K562 (cell line): ENCODE results near the gene ADARB2. TPM values are rescaled to one million over a fixed set of nuclear protein-coding genes. Genes with fewer than 3 reads are reported as not detected.

Experiments used
- ATAC-seq: fragments of 200-7000 bp; cut with Tn5 transposase; 3 replicates; pipeline ENCODE4 v1.9.1; 2020; ENCODE audit warnings: moderate library complexity
- BruUV-seq: library from RNA; stranded (reverse); fragments of 400-500 nt; replicated peaks from 2 replicates; lab custom pipeline; 2021; lab: Mats Ljungman, UMichigan
- CTCF ChIA-PET: fragments of 300-600 bp; formaldehyde crosslinking; extraction: SDS; loops from one replicate; lab custom pipeline; 2021; ENCODE audit warnings: low intra/inter-chr PET ratio; lab: Yijun Ruan, JAX
- POLR2A ChIA-PET: fragments of 300-600, 350-650 bp; sonication (Branson Sonifier 250); formaldehyde crosslinking; extraction: SDS; loops from one replicate; lab custom pipeline; 2021; ENCODE audit warnings: antibody characterized with exemption, inconsistent platforms; lab: Yijun Ruan, JAX
- DNase-seq, 4 experiments: peaks; one replicate each; pipeline versions ENCODE4 v3.0.0 to v3.0.0-alpha.2; 2011 to 2018; ENCODE audit warnings: low spot score in 3 of 4, mixed read lengths in 3 of 4; ENCODE audit errors: extremely low read depth in 1 of 4
- FAIRE-seq: peaks from 2 replicates; lab custom pipeline; 2011; peaks lifted over from hg19 to GRCh38; lab: Jason Lieb, UNC
- H2AFZ ChIP-seq: 2 replicates; pipeline ENCODE4 v1.6.0; 2011; ENCODE audit warnings: low read depth, low read length, control low read depth, inconsistent platforms
- H3K27ac ChIP-seq: fragments of 200-600 bp; 3 replicates; pipeline ENCODE4 v1.8.0; 2011; ENCODE audit warnings: low read depth, mild to moderate bottlenecking, control low read depth, inconsistent platforms, low read length, moderate library complexity, mixed read lengths; ENCODE audit errors: extremely low read depth
- H3K27me3 ChIP-seq, 2 experiments: fragments of 300-600 bp in 1 of 2; 2 replicates in 1 of 2; 3 replicates in 1 of 2; pipeline versions ENCODE4 v1.6.0 to v1.8.0; 2011; ENCODE audit warnings: inconsistent platforms in 2 of 2, low read length in 2 of 2, mild to moderate bottlenecking in 1 of 2, mixed read lengths in 1 of 2, moderate library complexity in 1 of 2; ENCODE audit not compliant: control insufficient read depth in 2 of 2, insufficient read depth in 2 of 2
- H3K36me3 ChIP-seq: fragments of 300-600 bp; 3 replicates; pipeline ENCODE4 v1.8.0; 2011; ENCODE audit warnings: mild to moderate bottlenecking, low read length, inconsistent platforms; ENCODE audit not compliant: control insufficient read depth, insufficient read depth
- H3K4me1 ChIP-seq, 2 experiments: fragments of 200-600 bp in 1 of 2; replicated peaks in 1 of 2; 2 replicates in 1 of 2; 3 replicates in 1 of 2; pipeline versions ENCODE4 v1.5.1 to v1.8.0; 2011; ENCODE audit warnings: inconsistent platforms in 2 of 2, low read length in 2 of 2, mild to moderate bottlenecking in 1 of 2, mixed read lengths in 1 of 2, moderate library complexity in 1 of 2; ENCODE audit not compliant: control insufficient read depth in 2 of 2, insufficient read depth in 2 of 2
- H3K4me2 ChIP-seq: 2 replicates; pipeline ENCODE4 v1.6.1; 2011; ENCODE audit warnings: low read length, control low read depth, inconsistent platforms, mixed read lengths; ENCODE audit not compliant: insufficient read depth
- H3K4me3 ChIP-seq: fragments of 200-600 bp; sonication (generic), shearing (Covaris generic); 2 replicates; pipeline ENCODE4 v1.5.1; 2016; ENCODE audit warnings: control low read depth, inconsistent platforms
- H3K79me2 ChIP-seq: fragments of 200-600 bp; 3 replicates; pipeline ENCODE4 v1.8.0; 2011; ENCODE audit warnings: low read length, inconsistent platforms; ENCODE audit not compliant: control insufficient read depth, insufficient read depth
- H3K9ac ChIP-seq, 2 experiments: 2 replicates each; pipeline versions ENCODE4 v1.6.0 to v1.6.1; 2011; ENCODE audit warnings: low read depth in 2 of 2, low read length in 2 of 2, control low read depth in 1 of 2, inconsistent platforms in 1 of 2, mild to moderate bottlenecking in 1 of 2, mixed read lengths in 1 of 2; ENCODE audit not compliant: insufficient read depth in 1 of 2
- H3K9me1 ChIP-seq: one replicate; pipeline ENCODE4 v1.6.0; 2011; ENCODE audit warnings: inconsistent platforms, mild to moderate bottlenecking, low read length, moderate library complexity; ENCODE audit not compliant: control insufficient read depth, insufficient read depth
- H3K9me3 ChIP-seq: replicated peaks from 2 replicates; pipeline ENCODE4 v1.5.1; 2011; ENCODE audit warnings: low read depth, low read length, inconsistent platforms; ENCODE audit not compliant: control insufficient read depth, insufficient read depth
- H4K20me1 ChIP-seq: replicated peaks from 2 replicates; pipeline ENCODE4 v1.6.1; 2011; ENCODE audit warnings: low read length, inconsistent platforms, mixed read lengths; ENCODE audit not compliant: control insufficient read depth, insufficient read depth
- ELF2 ChIP-seq: fragments of 250-450 bp; sonication (Bioruptor Pico); IDR thresholded peaks from 2 replicates; pipeline ENCODE4 v1.5.0; 2021; ENCODE audit warnings: mild to moderate bottlenecking
- HNRNPUL1 ChIP-seq: fragments of 200-400 bp; formaldehyde crosslinking; IDR thresholded peaks from 2 replicates; pipeline ENCODE4 v1.6.1; 2017; ENCODE audit warnings: low read length
- MTA3 ChIP-seq: fragments of 450-650 bp; formaldehyde crosslinking; IDR thresholded peaks from 2 replicates; pipeline ENCODE4 v1.6.1; 2017; ENCODE audit warnings: mild to moderate bottlenecking, borderline replicate concordance
- NR3C1 ChIP-seq: sonication (generic); formaldehyde crosslinking; IDR thresholded peaks from 2 replicates; pipeline ENCODE4 v1.8.1; 2022; ENCODE audit warnings: missing genetic modification reagents
- PTRF ChIP-seq: fragments of 450-650 bp; IDR thresholded peaks from 2 replicates; pipeline ENCODE4 v1.6.1; 2016; ENCODE audit warnings: mild to moderate bottlenecking, missing genetic modification characterization, missing compliant biosample characterization
- SMAD2 ChIP-seq: fragments of 150-350 bp; IDR thresholded peaks from 2 replicates; pipeline ENCODE4 v1.6.1; 2014; ENCODE audit warnings: low read depth, mild to moderate bottlenecking, low read length
- SRSF7 ChIP-seq: fragments of 200-400 bp; formaldehyde crosslinking; optimal IDR thresholded peaks from 2 replicates; pipeline ENCODE3; 2017; ENCODE audit warnings: mild to moderate bottlenecking, low read depth, low read length
- TRIM28 ChIP-seq: fragments of 450-650 bp; IDR thresholded peaks from 2 replicates; pipeline ENCODE4 v1.6.1; 2017
- ZNF75A ChIP-seq: fragments of 450-650 bp; formaldehyde crosslinking; IDR thresholded peaks from 2 replicates; pipeline ENCODE4 v1.4.0; 2020; ENCODE audit warnings: mild to moderate bottlenecking
- WGBS: fragments of 100-300 bp; shearing (Covaris generic); methylation state at CpG from one replicate; pipeline ENCODE4 v1.1.6; 2016; ENCODE audit warnings: low coverage, mixed read lengths; ENCODE audit not compliant: insufficient coverage; ENCODE audit errors: missing lambda C conversion rate; 5-methylcytosine and 5-hydroxymethylcytosine counted together
- in situ Hi-C: fragments of 300-500 bp; cut with MboI; formaldehyde crosslinking; loops from 4 replicates; pipeline ENCODE4 v1.15.0; 2018; ENCODE audit warnings: inconsistent platforms, mixed read lengths
- intact Hi-C: fragments of 100-400 bp; cut with micrococcal nuclease; formaldehyde crosslinking; loops from 2 replicates; pipeline ENCODE4 v1.14.2; 2022
- polyA plus RNA-seq, 8 experiments: library from polyadenylated mRNA; depleted of rRNA in 4 of 8; stranded (reverse) in 5 of 8; unstranded in 3 of 8; fragments of >200 nt; fragmentation: Nextera tagmentation in 2 of 8; fragmentation: Illumina TruSeq in 1 of 8; extraction: Ambion mirVana in 2 of 8; extraction: Trizol in 1 of 8; gene quantifications; 2 replicates each; pipeline versions ENCODE4 v1.2.1 to v1.2.3, GENCODE V29; 2011 to 2014; ENCODE audit warnings: inconsistent platforms in 1 of 8, missing spikeins in 1 of 8
- total RNA-seq, 7 experiments: library from RNA; depleted of rRNA in 6 of 7; stranded (reverse); fragments of >200 nt in 6 of 7; fragmentation: Illumina TruSeq in 2 of 7; extraction: Trizol in 2 of 7; gene quantifications; 2 replicates each; pipeline versions ENCODE4 v1.2.1 to v1.2.3, GENCODE V29; 2011 to 2021; ENCODE audit warnings: low replicate concordance in 1 of 7

ADARB2 gene
- total and polyA plus RNA-seq, 9 of the 15 experiments (the other 6 are each of a cell fraction or from before 2014, with no cell fraction given), result not detected

DNA sequence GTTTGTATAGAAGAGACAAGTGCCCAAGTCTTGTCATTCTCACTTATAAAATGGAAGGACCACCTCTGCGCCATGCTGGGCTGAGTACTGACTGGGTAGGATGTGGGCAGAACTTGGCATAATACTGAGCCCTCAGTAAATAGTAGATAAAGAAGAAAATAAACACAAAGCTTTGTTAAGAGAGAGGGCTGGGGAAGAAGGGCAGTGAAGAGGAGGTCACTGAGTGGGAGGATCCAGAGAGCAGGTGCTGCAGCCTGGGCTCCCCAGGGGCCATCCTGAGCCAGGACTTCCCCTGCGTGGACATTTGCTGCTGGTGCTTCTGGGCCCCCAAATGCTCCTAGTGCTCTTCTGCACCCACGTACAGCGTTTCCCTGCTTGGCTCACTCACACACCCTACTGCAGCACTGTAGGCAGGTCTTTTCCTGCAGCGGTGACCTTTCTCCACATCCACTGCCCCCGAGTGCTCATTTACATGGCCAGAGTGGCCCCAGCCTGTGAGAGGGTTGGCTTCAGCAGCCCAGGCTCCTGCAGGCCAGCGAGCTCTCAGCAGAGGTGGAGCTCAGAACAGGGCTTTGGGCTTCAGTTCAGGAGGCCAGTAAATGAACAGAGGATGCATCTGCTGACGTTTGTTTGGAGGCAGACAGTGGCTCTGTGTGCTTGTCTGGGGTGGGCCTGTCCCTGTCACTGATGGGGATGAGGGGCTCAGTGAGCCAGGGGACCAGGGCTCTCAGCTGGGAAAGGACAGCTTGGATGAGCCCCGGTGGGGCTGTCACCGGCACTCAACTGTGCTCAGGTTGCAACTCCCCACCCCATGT lies 164.6 kb downstream of the ADARB2 start:
- Histone ChIP-seq H3K4me2 (no peak overlapping the region), H3K9me1 (no peaks in the 10 kb centered on the region), H4K20me1 (0 out of 2 replicates have a peak, but pooled peaks cover 5% of the 10 kb centered on the region), H3K4me3 (no peak overlapping the region), H3K9ac (no peak overlapping the region), H3K27me3 (peaks cover 2 to 16% of the 10 kb centered on the region in 2 experiments; a peak in 2 of 5 replicates), H2AFZ (no peak overlapping the region), H3K27ac (no peak overlapping the region), H3K9me3 (no peaks in the 10 kb centered on the region), H3K4me1 (no peaks in the 10 kb centered on the region), H3K79me2 (no peaks in the 10 kb centered on the region), H3K36me3 (no peaks in the 10 kb centered on the region)
- WGBS, result 0% methylated on average over 9 of the region's 10 CpGs
- ATAC-seq (no peak), FAIRE-seq (no peak), DNase-seq (no peak)
- intact Hi-C loops, result no loop called here
- ChIA-PET POLR2A (interaction anchor here (0.6 to 1.2 kb wide), 3 partner anchors 9 to 788 kb away, joined by 3 to 6 read pairs (median 3); no protein-coding TSS in a partner anchor), CTCF (no interaction called here)
- in situ Hi-C loops, result no loop called here
- no peak for TF ChIP-seq ELF2
- no peak for TF ChIP-seq ZNF75A (CRISPR knock-in tag)
- no peak for TF ChIP-seq NR3C1 (CRISPR knock-in tag)
- no peak for TF ChIP-seq MTA3
- TF ChIP-seq HNRNPUL1, result no peak
- no peak for TF ChIP-seq TRIM28
- TF ChIP-seq SRSF7, result no peak
- TF ChIP-seq PTRF, result no peak
- no peak for TF ChIP-seq SMAD2
- no TSS peak for BruUV-seq
